ENCODE data around the gene SULT2A1.

GRCh38 chr19:47901370-47901769, 15.3 kb upstream of the SULT2A1 start:
- TF ChIP-seq POLR2AphosphoS5 (IDR thresholded peaks at IDR 0.05; ENCODE audit: low read depth, low read length) (no peak), SIN3A (IDR thresholded peaks at IDR 0.05; ENCODE audit: borderline replicate concordance, insufficient read depth, low read length) (no peak)

Measured in PFSK-1 (cell line).